ENCODE measurements around the gene SLC31A1. TPM values are rescaled to one million over a fixed set of nuclear protein-coding genes. Genes with fewer than 3 reads are reported as not detected.

SLC31A1 gene
- total RNA-seq, 1 experiment from 2014 or later, result 56.3 TPM

GRCh38 chr9:113187929-113188595 lies 33.3 kb upstream of the SLC31A1 start:
- Mint-ChIP-seq H3K9me3 (ENCODE audit: unreplicated experiment) (no peaks in the 10 kb centered on the region), H3K4me3 (ENCODE audit: unreplicated experiment) (peak overlapping the region; percentile 60), H3K27me3 (ENCODE audit: insufficient read depth, unreplicated experiment) (no peaks in the 10 kb centered on the region), H3K36me3 (ENCODE audit: insufficient read depth, unreplicated experiment) (peaks cover 61% of the 10 kb centered on the region), H3K27ac (ENCODE audit: low read depth, unreplicated experiment) (peak overlapping the region; percentile 96), H3K4me1 (ENCODE audit: insufficient read depth, unreplicated experiment) (peaks cover 45% of the 10 kb centered on the region)
- intact Hi-C loops (cut with micrococcal nuclease), result loop anchor here (5.0 kb wide), 1 partner anchor 34 kb away; the partner anchor contains the start of genes FKBP15 and SLC31A1
- ChIA-PET CTCF (interaction anchor here (0.9 to 1.5 kb wide), 4 partner anchors 8 to 36 kb away, joined by 3 to 5 read pairs (median 4); no protein-coding TSS in a partner anchor), POLR2A (interaction anchor here (0.6 to 7.3 kb wide), 9 partner anchors 9 to 87 kb away, joined by 3 to 80 read pairs (median 4); partner anchors contain the start of genes CDC26, FKBP15, SLC31A1 and SLC31A2)
- TF ChIP-seq, protein P1, sequence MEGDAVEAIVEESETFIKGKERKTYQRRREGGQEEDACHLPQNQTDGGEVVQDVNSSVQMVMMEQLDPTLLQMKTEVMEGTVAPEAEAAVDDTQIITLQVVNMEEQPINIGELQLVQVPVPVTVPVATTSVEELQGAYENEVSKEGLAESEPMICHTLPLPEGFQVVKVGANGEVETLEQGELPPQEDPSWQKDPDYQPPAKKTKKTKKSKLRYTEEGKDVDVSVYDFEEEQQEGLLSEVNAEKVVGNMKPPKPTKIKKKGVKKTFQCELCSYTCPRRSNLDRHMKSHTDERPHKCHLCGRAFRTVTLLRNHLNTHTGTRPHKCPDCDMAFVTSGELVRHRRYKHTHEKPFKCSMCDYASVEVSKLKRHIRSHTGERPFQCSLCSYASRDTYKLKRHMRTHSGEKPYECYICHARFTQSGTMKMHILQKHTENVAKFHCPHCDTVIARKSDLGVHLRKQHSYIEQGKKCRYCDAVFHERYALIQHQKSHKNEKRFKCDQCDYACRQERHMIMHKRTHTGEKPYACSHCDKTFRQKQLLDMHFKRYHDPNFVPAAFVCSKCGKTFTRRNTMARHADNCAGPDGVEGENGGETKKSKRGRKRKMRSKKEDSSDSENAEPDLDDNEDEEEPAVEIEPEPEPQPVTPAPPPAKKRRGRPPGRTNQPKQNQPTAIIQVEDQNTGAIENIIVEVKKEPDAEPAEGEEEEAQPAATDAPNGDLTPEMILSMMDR (IDR thresholded peaks at IDR 0.05; ENCODE audit: unreplicated experiment), result no peak
- BruUV-seq (replicated peaks), result no TSS peak
- peak; percentile 92 for DNase-seq (ENCODE audit: unreplicated experiment)

DNA sequence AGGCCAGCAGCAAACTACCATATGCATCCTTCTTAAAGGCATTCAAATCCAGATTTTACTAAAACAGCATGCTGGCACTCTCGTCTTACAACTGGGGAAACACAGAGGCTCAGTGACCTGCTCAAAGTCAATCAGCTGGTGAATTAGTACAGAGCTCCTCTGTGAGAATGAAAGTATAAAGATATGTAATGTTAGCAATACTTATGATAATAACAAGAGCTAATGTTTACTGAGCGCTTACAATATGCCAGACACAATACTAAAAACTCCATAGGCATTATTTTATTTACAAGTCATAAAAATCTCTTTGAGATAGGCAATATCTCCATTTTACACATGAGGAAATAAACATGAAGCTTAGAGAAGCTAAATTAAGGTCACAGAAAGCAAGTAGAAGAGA lies 28.9 kb upstream of the SLC31A1 start:
- no TSS peak for BruUV-seq (replicated peaks)
- ChIA-PET POLR2A (interaction anchor here (1.4 kb wide), 1 partner anchor 29 kb away, joined by 5 read pairs; the partner anchor contains the start of genes FKBP15 and SLC31A1), CTCF (interaction anchor here (0.6 to 0.7 kb wide), 2 partner anchors 28 to 1833 kb away, joined by 3 read pairs; no protein-coding TSS in a partner anchor)
- Mint-ChIP-seq H3K27me3 (ENCODE audit: insufficient read depth, unreplicated experiment) (no peaks in the 10 kb centered on the region), H3K4me3 (ENCODE audit: unreplicated experiment) (no peak overlapping the region), H3K27ac (ENCODE audit: low read depth, unreplicated experiment) (no peak overlapping the region), H3K9me3 (ENCODE audit: unreplicated experiment) (no peaks in the 10 kb centered on the region), H3K4me1 (ENCODE audit: insufficient read depth, unreplicated experiment) (peaks cover 22% of the 10 kb centered on the region), H3K36me3 (ENCODE audit: insufficient read depth, unreplicated experiment) (peaks cover 48% of the 10 kb centered on the region)
- TF ChIP-seq, protein P1 (IDR thresholded peaks at IDR 0.05; ENCODE audit: unreplicated experiment), result no peak
- intact Hi-C loops (cut with micrococcal nuclease), result no loop called here
- no peak for DNase-seq (ENCODE audit: unreplicated experiment)

- Mint-ChIP-seq H3K27me3 (ENCODE audit: insufficient read depth, unreplicated experiment) (no peaks in the 10 kb centered on the region), H3K4me3 (ENCODE audit: unreplicated experiment) (no peak overlapping the region), H3K9me3 (ENCODE audit: unreplicated experiment) (no peaks in the 10 kb centered on the region), H3K27ac (ENCODE audit: low read depth, unreplicated experiment) (no peak overlapping the region), H3K36me3 (ENCODE audit: insufficient read depth, unreplicated experiment) (peaks cover 78% of the 10 kb centered on the region), H3K4me1 (ENCODE audit: insufficient read depth, unreplicated experiment) (no peaks in the 10 kb centered on the region)
- intact Hi-C loops (cut with micrococcal nuclease), result no loop called here
- ChIA-PET CTCF (no interaction called here), POLR2A (interaction anchor here (0.6 to 1.3 kb wide), 3 partner anchors 11 to 21 kb away, joined by 3 to 6 read pairs (median 4); partner anchors contain the start of genes FKBP15 and SLC31A1)
- TF ChIP-seq, protein P1 (IDR thresholded peaks at IDR 0.05; ENCODE audit: unreplicated experiment), result no peak
- no peak for DNase-seq (ENCODE audit: unreplicated experiment)
- BruUV-seq (replicated peaks), result no TSS peak
These were observed 21.5 kb upstream of the SLC31A1 start for GRCh38 chr9:113199683-113200329.

DNA sequence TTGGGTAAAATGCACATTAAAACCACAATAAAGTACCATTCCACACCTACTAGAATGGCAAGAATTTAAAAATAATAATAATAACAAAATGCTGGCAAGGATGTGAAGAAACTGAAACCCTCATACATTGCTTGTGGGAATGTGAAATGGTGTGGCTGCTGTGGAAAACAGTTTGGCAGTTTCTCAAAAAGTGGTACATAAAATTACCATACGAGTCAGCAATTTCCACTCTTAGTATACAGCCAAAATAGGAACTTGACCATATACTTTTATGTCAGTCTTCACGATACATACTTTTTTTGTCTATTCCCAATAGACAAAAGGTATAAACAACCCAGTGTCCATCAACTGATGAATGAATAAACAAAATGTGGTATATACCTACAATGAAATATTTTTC lies 15.9 kb upstream of the SLC31A1 start:
- no peaks in the 10 kb centered on the region for H3K4me1 Mint-ChIP-seq (ENCODE audit: insufficient read depth, unreplicated experiment)
- H3K27me3 Mint-ChIP-seq (ENCODE audit: insufficient read depth, unreplicated experiment), result no peaks in the 10 kb centered on the region
- intact Hi-C loops (cut with micrococcal nuclease), result no loop called here
- no TSS peak for BruUV-seq (replicated peaks)
- DNase-seq (ENCODE audit: unreplicated experiment), result no peak
- TF ChIP-seq, protein P1 (IDR thresholded peaks at IDR 0.05; ENCODE audit: unreplicated experiment), result no peak
- POLR2A ChIA-PET, result interaction anchor here (2.5 kb wide), 1 partner anchor 15 kb away, joined by 17 read pairs; the partner anchor contains the start of genes FKBP15 and SLC31A1
- H3K27ac Mint-ChIP-seq (ENCODE audit: low read depth, unreplicated experiment), result no peak overlapping the region
- H3K9me3 Mint-ChIP-seq (ENCODE audit: unreplicated experiment), result no peaks in the 10 kb centered on the region
- H3K4me3 Mint-ChIP-seq (ENCODE audit: unreplicated experiment), result no peak overlapping the region
- CTCF ChIA-PET, result no interaction called here
- H3K36me3 Mint-ChIP-seq (ENCODE audit: insufficient read depth, unreplicated experiment), result peaks cover 84% of the 10 kb centered on the region
